NK-92 (cell line): ENCODE measurements around the gene EVX2.

Source experiments
- DNase-seq: peaks from one replicate; lab custom pipeline; 2025; ENCODE audit not compliant: unreplicated experiment; lab: John Stamatoyannopoulos, UW

EVX2 gene

GRCh38 chr2:176083796-176084261 lies at the start of gene EVX2:
EVX2 (minus strand) TSS chr2:176083962; CDS start chr2:176083776, 186 bp downstream.
- DNase-seq: no peak

- no peak for DNase-seq
Measured at GRCh38 chr2:176133389-176133788, 49.6 kb upstream of the EVX2 start.

GRCh38 chr2:176132205-176133171 lies 48.7 kb upstream of the EVX2 start:
- no peak for DNase-seq

GRCh38 chr2:176131848-176132158 lies 48.0 kb upstream of the EVX2 start:
- no peak for DNase-seq

GRCh38 chr2:176130957-176131847 lies 47.4 kb upstream of the EVX2 start:
- DNase-seq: no peak

GRCh38 chr2:176130147-176130956 lies 46.6 kb upstream of the EVX2 start:
- DNase-seq: no peak

- no peak for DNase-seq
Measured at GRCh38 chr2:176129813-176130146, 46.0 kb upstream of the EVX2 start.

GRCh38 chr2:176128982-176129796 lies 45.4 kb upstream of the EVX2 start, which contains the start of gene HOXD8:
HOXD8 (plus strand) TSS chr2:176129705; CDS start chr2:176130367, 662 bp downstream.
- no peak for DNase-seq

GRCh38 chr2:176128172-176128981 lies 44.6 kb upstream of the EVX2 start:
- no peak for DNase-seq

GRCh38 chr2:176127774-176128072 lies 44.0 kb upstream of the EVX2 start:
- no peak for DNase-seq

GRCh38 chr2:176126929-176127773 lies 43.4 kb upstream of the EVX2 start:
- no peak for DNase-seq

GRCh38 chr2:176125772-176126054 lies 42.0 kb upstream of the EVX2 start:
- no peak for DNase-seq

- DNase-seq: no peak
Measured at GRCh38 chr2:176124947-176125771, 41.4 kb upstream of the EVX2 start.

- no peak for DNase-seq
Measured at GRCh38 chr2:176124110-176124946, 40.6 kb upstream of the EVX2 start.

- no peak for DNase-seq
Measured at GRCh38 chr2:176123411-176124109, 39.8 kb upstream of the EVX2 start.

- no peak for DNase-seq
Measured at GRCh38 chr2:176122683-176123410, 39.1 kb upstream of the EVX2 start, which contains the start of gene HOXD9. HOXD9 (plus strand) TSS chr2:176122719; CDS start chr2:176122769, 50 bp downstream.
